PC-3 (cell line): ENCODE results near the gene MYOF.

Experiments used
- CTCF ChIP-seq: fragments of 300-600 bp; sonication (generic); conservative IDR thresholded peaks from 2 replicates; pipeline ENCODE4 v1.5.1; 2017; ENCODE audit warnings: antibody characterized with exemption, low read depth, mild to moderate bottlenecking, low read length
- EZH2 ChIP-seq: fragments of 300-600 bp; sonication (generic); IDR thresholded peaks from one replicate; pipeline ENCODE4 v1.6.1; 2017; ENCODE audit warnings: antibody characterized with exemption, mild to moderate bottlenecking, low read length; ENCODE audit not compliant: unreplicated experiment
- EZH2phosphoT487 ChIP-seq: fragments of 300-600 bp; sonication (generic); IDR thresholded peaks from 2 replicates; pipeline ENCODE4 v1.6.1; 2018; ENCODE audit warnings: mild to moderate bottlenecking, antibody characterized with exemption, low read length, borderline replicate concordance

GRCh38 chr10:93299195-93299594 lies 182.9 kb downstream of the MYOF start:
- no peak for TF ChIP-seq CTCF
- no peak for TF ChIP-seq EZH2phosphoT487
- no peak for TF ChIP-seq EZH2
